ENCODE data around the gene CERKL. TPM values are rescaled to one million over a fixed set of nuclear protein-coding genes. Genes with fewer than 3 reads are reported as not detected.

CERKL gene
- total RNA-seq, 1 experiment from 2014 or later = 0.24 TPM

GRCh38 chr2:181642086-181642485, 14.8 kb downstream of the CERKL start:
- no peaks in the 10 kb centered on the region for H3K9me3 Mint-ChIP-seq
- CTCF ChIA-PET = interaction anchor here (1.7 kb wide), 1 partner anchor 176 kb away, joined by 3 read pairs; no protein-coding TSS in a partner anchor
- POLR2A ChIA-PET = no interaction called here
- ATAC-seq = no peak
- H3K4me1 Mint-ChIP-seq = no peaks in the 10 kb centered on the region
- no peak for DNase-seq (ENCODE audit: low spot score)
- no peaks in the 10 kb centered on the region for H3K36me3 Mint-ChIP-seq
- H3K27me3 Mint-ChIP-seq (ENCODE audit: low read depth) = no peaks in the 10 kb centered on the region
- H3K4me3 Mint-ChIP-seq = no peak overlapping the region
- no peak overlapping the region for H3K27ac Mint-ChIP-seq
- TF ChIP-seq NFE2L1 (CRISPR knock-in tag; IDR thresholded peaks at IDR 0.05) (no peak), ETV6 (CRISPR knock-in tag; IDR thresholded peaks at IDR 0.05) (no peak), ZNF532 (CRISPR knock-in tag; IDR thresholded peaks at IDR 0.05; ENCODE audit: borderline replicate concordance) (no peak), STAT6 (CRISPR knock-in tag; conservative IDR thresholded peaks at IDR 0.05; ENCODE audit: low read depth) (no peak), ZNF219 (CRISPR knock-in tag; IDR thresholded peaks at IDR 0.05; ENCODE audit: borderline replicate concordance) (no peak), HMGXB4 (CRISPR knock-in tag; IDR thresholded peaks at IDR 0.05) (no peak), E2F4 (CRISPR knock-in tag; IDR thresholded peaks at IDR 0.05; ENCODE audit: borderline replicate concordance, low read depth) (no peak), ATF2 (CRISPR knock-in tag; IDR thresholded peaks at IDR 0.05; ENCODE audit: borderline replicate concordance, low read depth) (no peak), MYBL2 (CRISPR knock-in tag; IDR thresholded peaks at IDR 0.05) (no peak), JAZF1 (CRISPR knock-in tag; IDR thresholded peaks at IDR 0.05) (no peak), TP53 (CRISPR knock-in tag; IDR thresholded peaks at IDR 0.05) (no peak), ZNF423 (CRISPR knock-in tag; IDR thresholded peaks at IDR 0.05) (no peak), NR2C2 (CRISPR knock-in tag; IDR thresholded peaks at IDR 0.05) (no peak), FOXJ3 (CRISPR knock-in tag; IDR thresholded peaks at IDR 0.05; ENCODE audit: borderline replicate concordance) (no peak), PRDM15 (CRISPR knock-in tag; IDR thresholded peaks at IDR 0.05) (no peak), RORB (CRISPR knock-in tag; IDR thresholded peaks at IDR 0.05) (no peak)
- TF ChIP-seq, protein P1, sequence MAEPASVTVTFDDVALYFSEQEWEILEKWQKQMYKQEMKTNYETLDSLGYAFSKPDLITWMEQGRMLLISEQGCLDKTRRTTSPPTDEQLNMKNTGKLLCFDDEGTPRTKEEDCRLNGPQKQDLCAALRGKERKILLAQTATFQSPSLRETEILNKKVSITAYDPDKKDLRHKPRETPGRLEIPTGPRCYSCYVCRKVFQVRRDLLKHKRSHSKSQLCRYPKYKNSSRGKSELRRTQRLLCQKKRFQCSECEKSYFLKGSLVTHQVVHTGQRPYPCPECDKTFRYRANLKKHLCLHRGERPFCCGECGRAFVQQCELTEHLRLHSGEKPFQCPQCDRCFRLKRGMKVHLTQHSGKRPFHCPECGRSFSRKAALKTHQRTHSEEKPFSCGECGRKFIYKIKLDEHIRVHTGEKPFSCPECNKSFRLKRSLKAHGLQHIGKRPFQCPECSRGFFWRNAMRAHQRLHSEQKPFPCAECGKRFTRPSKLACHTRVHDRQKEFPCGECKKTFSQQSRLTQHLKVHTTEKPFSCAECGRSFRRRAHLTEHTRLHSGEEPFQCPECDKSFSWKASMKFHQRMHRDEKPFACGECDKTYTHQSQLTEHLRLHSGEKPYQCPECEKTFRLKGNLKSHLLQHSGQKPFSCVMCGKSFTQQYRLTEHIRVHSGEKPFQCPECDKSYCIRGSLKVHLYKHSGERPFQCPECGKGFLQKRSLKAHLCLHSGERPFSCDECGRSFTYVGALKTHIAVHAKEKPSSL (CRISPR knock-in tag; conservative IDR thresholded peaks at IDR 0.05) = no peak
- TF ChIP-seq, protein P2, sequence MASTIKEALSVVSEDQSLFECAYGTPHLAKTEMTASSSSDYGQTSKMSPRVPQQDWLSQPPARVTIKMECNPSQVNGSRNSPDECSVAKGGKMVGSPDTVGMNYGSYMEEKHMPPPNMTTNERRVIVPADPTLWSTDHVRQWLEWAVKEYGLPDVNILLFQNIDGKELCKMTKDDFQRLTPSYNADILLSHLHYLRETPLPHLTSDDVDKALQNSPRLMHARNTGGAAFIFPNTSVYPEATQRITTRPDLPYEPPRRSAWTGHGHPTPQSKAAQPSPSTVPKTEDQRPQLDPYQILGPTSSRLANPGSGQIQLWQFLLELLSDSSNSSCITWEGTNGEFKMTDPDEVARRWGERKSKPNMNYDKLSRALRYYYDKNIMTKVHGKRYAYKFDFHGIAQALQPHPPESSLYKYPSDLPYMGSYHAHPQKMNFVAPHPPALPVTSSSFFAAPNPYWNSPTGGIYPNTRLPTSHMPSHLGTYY (CRISPR knock-in tag; IDR thresholded peaks at IDR 0.05) = no peak

Data from WTC11 (cell line).